PC-9 (cell line): ENCODE results near the gene VPS8. TPM values are rescaled to one million over a fixed set of nuclear protein-coding genes. Genes with fewer than 3 reads are reported as not detected.
A peak's percentile ranks its signal among the peaks of the same experiment; 100 is the strongest.

Experiments used
- BruUV-seq: library from RNA; stranded (reverse); fragments of 400-500 nt; replicated peaks from 2 replicates; lab custom pipeline; 2021; lab: Mats Ljungman, UMichigan
- CTCF ChIA-PET: fragments of 300-600 bp; sonication (Branson Sonifier 250); formaldehyde crosslinking; loops from one replicate; lab custom pipeline; 2022; ENCODE audit warnings: antibody characterized with exemption; lab: Charles Lee
- POLR2A ChIA-PET: fragments of 300-600 bp; sonication (Branson Sonifier 250); formaldehyde crosslinking; loops from one replicate; lab custom pipeline; 2022; ENCODE audit warnings: antibody characterized with exemption; ENCODE audit not compliant: unreplicated experiment; lab: Charles Lee
- DNase-seq, 2 experiments: peaks; one replicate each; pipeline versions ENCODE4 v3.0.0 to v3.0.0-alpha.2; 2015 to 2022; ENCODE audit warnings: mixed read lengths in 1 of 2
- H2AFZ ChIP-seq: fragments of 200-600 bp; sonication (generic); 2 replicates; pipeline ENCODE4 v1.8.1; 2017; ENCODE audit warnings: antibody characterized with exemption
- H3F3A ChIP-seq: fragments of 200-600 bp; sonication (generic); 2 replicates; pipeline ENCODE4 v1.8.1; 2017; ENCODE audit warnings: antibody characterized with exemption, mild to moderate bottlenecking, low read depth; ENCODE audit not compliant: insufficient read depth
- H3K27ac ChIP-seq: fragments of 200-600 bp; sonication (generic); 2 replicates; pipeline ENCODE4 v1.6.1; 2016; ENCODE audit warnings: mixed run types
- H3K27me3 ChIP-seq: fragments of 200-600 bp; sonication (generic); 2 replicates; pipeline ENCODE4 v1.6.1; 2016; ENCODE audit warnings: low read depth, mixed run types; ENCODE audit not compliant: insufficient read depth
- H3K36me3 ChIP-seq: fragments of 200-600 bp; sonication (generic); 2 replicates; pipeline ENCODE4 v1.6.1; 2016; ENCODE audit warnings: low read depth, mixed run types
- H3K4me1 ChIP-seq: fragments of 200-600 bp; sonication (generic); replicated peaks from 2 replicates; pipeline ENCODE4 v1.6.1; 2016; ENCODE audit warnings: mixed run types; ENCODE audit not compliant: insufficient read depth
- H3K4me2 ChIP-seq: fragments of 200-600 bp; sonication (generic); 2 replicates; pipeline ENCODE4 v1.6.1; 2017; ENCODE audit warnings: mixed run types
- H3K4me3 ChIP-seq: fragments of 200-600 bp; sonication (generic); 2 replicates; pipeline ENCODE4 v1.6.1; 2016; ENCODE audit warnings: mixed run types
- H3K79me2 ChIP-seq: fragments of 200-600 bp; sonication (generic); 2 replicates; pipeline ENCODE4 v1.6.1; 2017; ENCODE audit warnings: low read depth, mixed run types
- H3K9me2 ChIP-seq: fragments of 200-600 bp; sonication (generic); 2 replicates; pipeline ENCODE4 v1.8.1; 2017; ENCODE audit warnings: mild to moderate bottlenecking; ENCODE audit not compliant: insufficient read depth
- H3K9me3 ChIP-seq: fragments of 200-600 bp; sonication (generic); 2 replicates; pipeline ENCODE4 v1.8.1; 2016; ENCODE audit warnings: low read depth; ENCODE audit not compliant: insufficient read depth
- H4K20me1 ChIP-seq: fragments of 200-600 bp; sonication (generic); 2 replicates; pipeline ENCODE4 v1.8.1; 2017; ENCODE audit not compliant: insufficient read depth
- EZH2 ChIP-seq: fragments of 200-600 bp; sonication (generic); IDR thresholded peaks from 2 replicates; pipeline ENCODE4 v1.8.0; 2017; ENCODE audit warnings: antibody characterized with exemption, low read depth
- intact Hi-C: fragments of 100-400 bp; cut with micrococcal nuclease; formaldehyde crosslinking; loops from one replicate; pipeline ENCODE4 v1.10.0; 2022; ENCODE audit not compliant: unreplicated experiment
- total RNA-seq: library from RNA; stranded (reverse); gene quantifications from 2 replicates; pipeline ENCODE4 v1.2.3, GENCODE V29; 2021
- TF ChIP-seq, protein P1 (sequence below): fragments of 200-600 bp; sonication (generic); conservative IDR thresholded peaks from 2 replicates; pipeline ENCODE4 v1.6.1; 2017; ENCODE audit warnings: mixed run types, antibody characterized with exemption, mild to moderate bottlenecking, moderate library complexity

Gene VPS8
- total RNA-seq, 1 experiment from 2014 or later = 80.8 TPM

DNA sequence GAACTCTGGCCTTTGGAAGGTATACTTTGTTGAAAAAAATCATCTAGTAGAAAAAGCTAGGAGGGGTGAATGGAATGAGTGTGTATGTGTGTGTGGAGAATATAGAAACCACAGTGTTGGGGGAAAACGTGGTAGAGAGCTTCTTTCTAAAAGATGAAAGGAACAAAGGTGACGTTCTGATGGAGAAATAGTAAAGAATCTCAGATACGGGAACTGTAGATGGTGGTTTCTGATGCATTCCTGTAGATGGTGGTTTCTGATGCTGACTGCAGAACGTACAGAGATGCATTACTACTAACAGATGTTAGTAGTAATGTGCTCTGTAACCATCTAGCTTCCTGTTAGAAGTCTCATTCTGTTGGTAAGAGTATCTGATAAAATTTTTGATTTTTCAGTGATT is 60.2 kb downstream of the VPS8 start:
- no peaks in the 10 kb centered on the region for H3K27me3 ChIP-seq
- ChIA-PET POLR2A (no interaction called here), CTCF (interaction anchor here (1.0 kb wide), 1 partner anchor 304 kb away, joined by 3 read pairs; no protein-coding TSS in a partner anchor)
- no peak for DNase-seq
- no peaks in the 10 kb centered on the region for H4K20me1 ChIP-seq
- no peaks in the 10 kb centered on the region for H3K79me2 ChIP-seq
- no peaks in the 10 kb centered on the region for H3F3A ChIP-seq
- peaks cover 25% of the 10 kb centered on the region for H3K36me3 ChIP-seq
- H3K4me2 ChIP-seq = no peak overlapping the region
- H3K27ac ChIP-seq = no peak overlapping the region
- TF ChIP-seq, protein P1, sequence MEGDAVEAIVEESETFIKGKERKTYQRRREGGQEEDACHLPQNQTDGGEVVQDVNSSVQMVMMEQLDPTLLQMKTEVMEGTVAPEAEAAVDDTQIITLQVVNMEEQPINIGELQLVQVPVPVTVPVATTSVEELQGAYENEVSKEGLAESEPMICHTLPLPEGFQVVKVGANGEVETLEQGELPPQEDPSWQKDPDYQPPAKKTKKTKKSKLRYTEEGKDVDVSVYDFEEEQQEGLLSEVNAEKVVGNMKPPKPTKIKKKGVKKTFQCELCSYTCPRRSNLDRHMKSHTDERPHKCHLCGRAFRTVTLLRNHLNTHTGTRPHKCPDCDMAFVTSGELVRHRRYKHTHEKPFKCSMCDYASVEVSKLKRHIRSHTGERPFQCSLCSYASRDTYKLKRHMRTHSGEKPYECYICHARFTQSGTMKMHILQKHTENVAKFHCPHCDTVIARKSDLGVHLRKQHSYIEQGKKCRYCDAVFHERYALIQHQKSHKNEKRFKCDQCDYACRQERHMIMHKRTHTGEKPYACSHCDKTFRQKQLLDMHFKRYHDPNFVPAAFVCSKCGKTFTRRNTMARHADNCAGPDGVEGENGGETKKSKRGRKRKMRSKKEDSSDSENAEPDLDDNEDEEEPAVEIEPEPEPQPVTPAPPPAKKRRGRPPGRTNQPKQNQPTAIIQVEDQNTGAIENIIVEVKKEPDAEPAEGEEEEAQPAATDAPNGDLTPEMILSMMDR = no peak
- no peak for TF ChIP-seq EZH2
- no TSS peak for BruUV-seq
- H3K9me3 ChIP-seq = no peaks in the 10 kb centered on the region
- H3K4me3 ChIP-seq = no peak overlapping the region
- H3K4me1 ChIP-seq = no peaks in the 10 kb centered on the region
- no peaks in the 10 kb centered on the region for H3K9me2 ChIP-seq
- no peak overlapping the region for H2AFZ ChIP-seq
- intact Hi-C loops = no loop called here

DNA sequence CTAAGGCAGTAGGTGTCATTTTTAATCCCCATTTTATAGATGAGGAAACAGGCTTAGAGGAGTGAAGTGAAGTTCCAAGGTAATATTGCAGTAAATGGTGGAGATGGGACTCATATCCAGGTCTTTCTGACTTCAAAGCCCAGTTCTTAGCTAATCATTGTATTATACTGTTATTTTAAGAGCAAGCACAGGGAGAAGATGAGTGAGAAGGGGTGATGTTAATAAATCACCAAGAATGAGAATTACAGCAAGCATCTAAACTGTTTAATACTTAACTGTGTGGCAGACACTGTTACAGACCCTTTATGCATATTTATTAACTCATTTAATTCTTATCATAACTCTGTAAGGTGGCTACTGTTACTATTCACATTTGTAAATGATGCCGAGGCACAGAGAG is 61.2 kb downstream of the VPS8 start:
- no peak for DNase-seq
- POLR2A ChIA-PET = no interaction called here
- no peaks in the 10 kb centered on the region for H3K9me3 ChIP-seq
- H3K4me3 ChIP-seq = no peak overlapping the region
- peaks cover 25% of the 10 kb centered on the region for H3K36me3 ChIP-seq
- no peaks in the 10 kb centered on the region for H4K20me1 ChIP-seq
- no peaks in the 10 kb centered on the region for H3K79me2 ChIP-seq
- TF ChIP-seq, protein P1 = no peak
- no peak for TF ChIP-seq EZH2
- H2AFZ ChIP-seq = no peak overlapping the region
- intact Hi-C loops = no loop called here
- CTCF ChIA-PET = no interaction called here
- H3K9me2 ChIP-seq = no peaks in the 10 kb centered on the region
- H3K4me1 ChIP-seq = no peaks in the 10 kb centered on the region
- no peak overlapping the region for H3K27ac ChIP-seq
- no peak overlapping the region for H3K4me2 ChIP-seq
- no peaks in the 10 kb centered on the region for H3K27me3 ChIP-seq
- no peaks in the 10 kb centered on the region for H3F3A ChIP-seq
- BruUV-seq = no TSS peak

DNA sequence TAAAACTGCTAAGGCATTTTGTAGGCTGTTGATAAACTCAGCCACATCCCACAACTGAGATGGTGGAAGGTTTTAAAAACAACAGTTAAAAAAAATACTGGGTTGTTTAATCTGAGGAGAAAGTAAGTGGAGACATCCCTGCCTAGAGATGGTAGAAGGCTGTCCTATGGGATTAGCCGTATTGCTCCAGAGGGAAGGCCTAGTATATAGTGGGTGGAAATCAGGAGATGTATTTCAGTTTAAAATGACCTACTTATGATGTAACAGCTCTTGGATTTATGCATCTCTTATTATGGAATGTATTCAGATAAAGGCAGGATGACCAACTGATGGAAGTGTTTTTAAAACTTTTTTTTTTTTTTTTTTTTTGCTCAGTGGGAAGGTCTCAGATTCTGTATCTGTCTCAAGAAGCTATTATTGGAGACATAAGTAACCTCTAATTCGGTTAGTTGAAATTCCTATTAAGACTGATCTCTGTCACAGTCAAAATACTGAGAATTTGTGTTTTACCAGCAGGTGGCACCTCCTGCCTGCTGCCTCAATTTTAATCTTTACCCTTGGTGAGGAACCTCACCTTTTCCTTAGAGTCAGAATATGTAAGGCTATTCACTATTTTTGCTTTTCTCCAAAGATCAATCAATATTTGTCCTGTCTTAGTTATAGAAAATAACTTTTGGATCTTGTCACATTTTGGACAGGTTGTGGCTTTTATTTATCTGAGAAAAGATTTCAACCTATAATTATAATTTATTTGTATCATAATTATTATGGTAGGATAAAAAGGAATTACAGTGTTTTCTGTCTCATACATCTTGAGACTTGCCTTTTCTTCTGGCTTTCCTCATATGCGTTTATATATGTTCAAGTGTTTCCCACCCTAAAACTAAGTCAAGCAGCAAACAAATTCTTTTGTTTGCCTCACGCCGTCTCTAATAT is 63.0 kb downstream of the VPS8 start:
- intact Hi-C loops = loop anchor here (1.0 kb wide), 4 partner anchors 301 to 433 kb away; no protein-coding TSS in a partner anchor

More for the DNA sequence above, 63.0 kb downstream of the VPS8 start:
- H3K4me2 ChIP-seq = no peak overlapping the region
- H3K79me2 ChIP-seq = no peaks in the 10 kb centered on the region
- H3K9me2 ChIP-seq = no peaks in the 10 kb centered on the region
- peaks cover 17% of the 10 kb centered on the region for H3K36me3 ChIP-seq
- H3K9me3 ChIP-seq = no peaks in the 10 kb centered on the region
- no peak overlapping the region for H3K27ac ChIP-seq
- BruUV-seq = no TSS peak
- H4K20me1 ChIP-seq = no peaks in the 10 kb centered on the region
- H3K4me3 ChIP-seq = no peak overlapping the region
- H3K27me3 ChIP-seq = no peaks in the 10 kb centered on the region
- no peaks in the 10 kb centered on the region for H3K4me1 ChIP-seq
- no peak overlapping the region for H2AFZ ChIP-seq
- TF ChIP-seq, protein P1 = peak; percentile 87
- no peak for TF ChIP-seq EZH2
- ChIA-PET CTCF (interaction anchor here (0.6 to 0.7 kb wide), 7 partner anchors 197 to 608 kb away, joined by 3 to 9 read pairs (median 6); no protein-coding TSS in a partner anchor), POLR2A (no interaction called here)
- no peaks in the 10 kb centered on the region for H3F3A ChIP-seq
- peak in 1 of 2 experiments; percentile 37 for DNase-seq
